ENCODE measurements around the gene RAPGEF2.

GRCh38 chr4:159188646-159189045 lies 85.8 kb downstream of the RAPGEF2 start:
- no peak for TF ChIP-seq CTCF (IDR thresholded peaks at IDR 0.05; ENCODE audit: low read depth, low read length, poor library complexity, severe bottlenecking)
- TF ChIP-seq EZH2phosphoT487 (IDR thresholded peaks at IDR 0.05; ENCODE audit: borderline replicate concordance, low read length) = no peak
